NCI-H2196 treated with DMSO at 0.1 percent for 48 hours (cell line): ENCODE results near the gene PIK3CG.
"Not testable (repeated sequence)": the region's sequence is repeated elsewhere in the genome, so short reads cannot be mapped to it uniquely, and the experiment has no call there.

ENCODE experiments used
- DNase-seq: peaks from one replicate; lab custom pipeline; 2025; ENCODE audit not compliant: unreplicated experiment; lab: John Stamatoyannopoulos, UW

PIK3CG gene

GRCh38 chr7:106865130-106866041, at the start of gene PIK3CG:
Gene PIK3CG (plus strand): TSS chr7:106865282. CDS start chr7:106867562, 2,280 bp downstream.
- DNase-seq = no peak

- no peak for DNase-seq
Observed at GRCh38 chr7:106817098-106817497, 48.0 kb upstream of the PIK3CG start.

GRCh38 chr7:106818736-106819135, 46.3 kb upstream of the PIK3CG start:
- DNase-seq = no peak

GRCh38 chr7:106819546-106819945, 45.5 kb upstream of the PIK3CG start:
- no peak for DNase-seq

- DNase-seq = no peak
Observed at GRCh38 chr7:106820321-106821217, 44.5 kb upstream of the PIK3CG start.

GRCh38 chr7:106823631-106824030, 41.5 kb upstream of the PIK3CG start:
- DNase-seq = no peak

- DNase-seq = no peak
Observed at GRCh38 chr7:106824458-106824857, 40.6 kb upstream of the PIK3CG start.

- no peak for DNase-seq
Observed at GRCh38 chr7:106827626-106828025, 37.5 kb upstream of the PIK3CG start.

GRCh38 chr7:106829496-106829895, 35.6 kb upstream of the PIK3CG start:
- DNase-seq = no peak

- DNase-seq = not testable (repeated sequence)
Observed at GRCh38 chr7:106830896-106831295, 34.2 kb upstream of the PIK3CG start.

GRCh38 chr7:106836816-106837215, 28.3 kb upstream of the PIK3CG start:
- DNase-seq = no peak

- DNase-seq = no peak
Observed at GRCh38 chr7:106839511-106839910, 25.6 kb upstream of the PIK3CG start.

GRCh38 chr7:106840342-106840741, 24.7 kb upstream of the PIK3CG start:
- DNase-seq = no peak

GRCh38 chr7:106841896-106842390, 23.1 kb upstream of the PIK3CG start:
- DNase-seq = no peak

GRCh38 chr7:106844279-106844997, 20.6 kb upstream of the PIK3CG start:
- DNase-seq = no peak

GRCh38 chr7:106848049-106848448, 17.0 kb upstream of the PIK3CG start:
- no peak for DNase-seq

GRCh38 chr7:106848851-106849442, 16.1 kb upstream of the PIK3CG start:
- no peak for DNase-seq

- not testable (repeated sequence) for DNase-seq
Observed at GRCh38 chr7:106851632-106852031, 13.4 kb upstream of the PIK3CG start.

GRCh38 chr7:106853250-106853908, 11.7 kb upstream of the PIK3CG start:
- DNase-seq = no peak

- DNase-seq = no peak
Observed at GRCh38 chr7:106855540-106856132, 9.4 kb upstream of the PIK3CG start.
